WTC11 (cell line): ENCODE data around the gene COPS4. TPM values are rescaled to one million over a fixed set of nuclear protein-coding genes. Genes with fewer than 3 reads are reported as not detected.
A peak's percentile ranks its signal among the peaks of the same experiment; 100 is the strongest.

Experiments
- CREM ChIP-seq: sonication (generic); formaldehyde crosslinking; IDR thresholded peaks from 2 replicates; pipeline ENCODE4 v1.8.1; 2022; ENCODE audit warnings: mild to moderate bottlenecking, missing genetic modification reagents, moderate library complexity
- HMGA2 ChIP-seq: fragments of 250-450 bp; sonication (Bioruptor Pico); IDR thresholded peaks from 2 replicates; pipeline ENCODE4 v1.4.0; 2021; ENCODE audit warnings: mild to moderate bottlenecking, moderate library complexity
- MLX ChIP-seq: sonication (generic); formaldehyde crosslinking; IDR thresholded peaks from 2 replicates; pipeline ENCODE4 v1.8.1; 2023; ENCODE audit warnings: mild to moderate bottlenecking, missing genetic modification reagents, moderate library complexity
- NR3C1 ChIP-seq: sonication (generic); formaldehyde crosslinking; conservative IDR thresholded peaks from 2 replicates; pipeline ENCODE4 v1.8.1; 2023; ENCODE audit warnings: low read depth, mild to moderate bottlenecking, missing genetic modification reagents
- RORB ChIP-seq: fragments of 250-450 bp; sonication (Bioruptor Pico); IDR thresholded peaks from 2 replicates; pipeline ENCODE4 v1.9.0; 2021; ENCODE audit warnings: mild to moderate bottlenecking
- ZNF512 ChIP-seq: sonication (generic); formaldehyde crosslinking; IDR thresholded peaks from 2 replicates; pipeline ENCODE4 v1.8.1; 2022; ENCODE audit warnings: missing genetic modification reagents, borderline replicate concordance
- ZNF532 ChIP-seq: fragments of 250-450 bp; sonication (Bioruptor Pico); IDR thresholded peaks from 2 replicates; pipeline ENCODE4 v1.9.0; 2021; ENCODE audit warnings: mild to moderate bottlenecking, borderline replicate concordance
- total RNA-seq: library from RNA; stranded (reverse); gene quantifications from 3 replicates; pipeline ENCODE4 v1.2.3, GENCODE V29; 2021
- TF ChIP-seq, protein P1 (sequence below): sonication (generic); formaldehyde crosslinking; IDR thresholded peaks from 2 replicates; pipeline ENCODE4 v1.8.1; 2022; ENCODE audit warnings: low read depth, missing genetic modification reagents, borderline replicate concordance
- TF ChIP-seq, protein P2 (sequence below): sonication (generic); formaldehyde crosslinking; IDR thresholded peaks from 2 replicates; pipeline ENCODE4 v1.8.1; 2023; ENCODE audit warnings: mild to moderate bottlenecking, missing genetic modification reagents, moderate library complexity
- TF ChIP-seq, protein P3 (sequence below): sonication (generic); formaldehyde crosslinking; IDR thresholded peaks from 2 replicates; pipeline ENCODE4 v1.8.0; 2022; ENCODE audit warnings: mild to moderate bottlenecking, missing genetic modification reagents
- TF ChIP-seq, protein P4 (sequence below): sonication (generic); formaldehyde crosslinking; IDR thresholded peaks from 2 replicates; pipeline ENCODE4 v1.8.0; 2022; ENCODE audit warnings: mild to moderate bottlenecking, missing genetic modification reagents

COPS4 gene
- total RNA-seq, 1 experiment from 2014 or later: 30.9 TPM

DNA sequence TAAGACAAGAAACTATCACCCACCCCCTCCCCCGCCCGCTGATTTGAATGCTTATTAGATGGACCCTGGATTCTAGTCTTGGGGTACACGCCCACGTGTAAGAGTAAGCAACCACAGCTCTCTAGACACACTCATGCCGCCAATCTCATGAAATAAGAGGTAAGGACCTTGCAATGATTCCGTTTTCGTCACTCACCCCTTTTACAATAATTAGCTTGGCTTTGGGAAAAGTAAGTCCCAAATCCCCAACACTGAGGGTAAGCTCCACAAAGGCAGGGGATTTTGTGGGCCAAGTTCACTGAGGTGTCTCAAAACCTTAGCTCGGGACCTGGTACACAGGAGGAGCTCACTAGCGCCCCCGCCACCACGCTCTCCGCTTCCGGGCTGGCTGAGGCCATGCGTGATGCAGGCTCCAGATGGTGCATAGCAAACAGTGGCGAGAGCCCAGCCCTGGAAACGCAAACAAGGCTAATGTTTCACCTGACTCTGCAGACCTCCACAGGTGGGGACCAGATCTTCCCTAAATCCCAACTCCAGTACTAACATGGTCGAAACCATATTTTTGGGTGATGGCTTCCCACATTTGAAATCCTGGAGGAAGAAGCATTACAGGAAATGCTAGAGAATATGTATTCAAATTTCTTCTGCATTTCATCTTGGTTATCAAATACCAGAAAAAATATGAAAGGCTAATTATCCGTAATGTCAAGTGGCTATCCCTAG, 75.4 kb downstream of the COPS4 start (continued):
- TF ChIP-seq ZNF512 (CRISPR knock-in tag) (no peak), ZNF532 (CRISPR knock-in tag) (no peak), NR3C1 (no peak), RORB (CRISPR knock-in tag) (no peak), CREM (CRISPR knock-in tag) (no peak; the same call in 1 of the 2 replicates), HMGA2 (CRISPR knock-in tag) (no peak), MLX (CRISPR knock-in tag) (no peak)
- TF ChIP-seq, protein P1, sequence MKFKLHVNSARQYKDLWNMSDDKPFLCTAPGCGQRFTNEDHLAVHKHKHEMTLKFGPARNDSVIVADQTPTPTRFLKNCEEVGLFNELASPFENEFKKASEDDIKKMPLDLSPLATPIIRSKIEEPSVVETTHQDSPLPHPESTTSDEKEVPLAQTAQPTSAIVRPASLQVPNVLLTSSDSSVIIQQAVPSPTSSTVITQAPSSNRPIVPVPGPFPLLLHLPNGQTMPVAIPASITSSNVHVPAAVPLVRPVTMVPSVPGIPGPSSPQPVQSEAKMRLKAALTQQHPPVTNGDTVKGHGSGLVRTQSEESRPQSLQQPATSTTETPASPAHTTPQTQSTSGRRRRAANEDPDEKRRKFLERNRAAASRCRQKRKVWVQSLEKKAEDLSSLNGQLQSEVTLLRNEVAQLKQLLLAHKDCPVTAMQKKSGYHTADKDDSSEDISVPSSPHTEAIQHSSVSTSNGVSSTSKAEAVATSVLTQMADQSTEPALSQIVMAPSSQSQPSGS (CRISPR knock-in tag): no peak
- TF ChIP-seq, protein P2, sequence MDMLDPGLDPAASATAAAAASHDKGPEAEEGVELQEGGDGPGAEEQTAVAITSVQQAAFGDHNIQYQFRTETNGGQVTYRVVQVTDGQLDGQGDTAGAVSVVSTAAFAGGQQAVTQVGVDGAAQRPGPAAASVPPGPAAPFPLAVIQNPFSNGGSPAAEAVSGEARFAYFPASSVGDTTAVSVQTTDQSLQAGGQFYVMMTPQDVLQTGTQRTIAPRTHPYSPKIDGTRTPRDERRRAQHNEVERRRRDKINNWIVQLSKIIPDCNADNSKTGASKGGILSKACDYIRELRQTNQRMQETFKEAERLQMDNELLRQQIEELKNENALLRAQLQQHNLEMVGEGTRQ (CRISPR knock-in tag): no peak
- TF ChIP-seq, protein P3, sequence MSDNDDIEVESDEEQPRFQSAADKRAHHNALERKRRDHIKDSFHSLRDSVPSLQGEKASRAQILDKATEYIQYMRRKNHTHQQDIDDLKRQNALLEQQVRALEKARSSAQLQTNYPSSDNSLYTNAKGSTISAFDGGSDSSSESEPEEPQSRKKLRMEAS (CRISPR knock-in tag): peak; percentile 76; the same call in 1 of the 2 replicates
- TF ChIP-seq, protein P4, sequence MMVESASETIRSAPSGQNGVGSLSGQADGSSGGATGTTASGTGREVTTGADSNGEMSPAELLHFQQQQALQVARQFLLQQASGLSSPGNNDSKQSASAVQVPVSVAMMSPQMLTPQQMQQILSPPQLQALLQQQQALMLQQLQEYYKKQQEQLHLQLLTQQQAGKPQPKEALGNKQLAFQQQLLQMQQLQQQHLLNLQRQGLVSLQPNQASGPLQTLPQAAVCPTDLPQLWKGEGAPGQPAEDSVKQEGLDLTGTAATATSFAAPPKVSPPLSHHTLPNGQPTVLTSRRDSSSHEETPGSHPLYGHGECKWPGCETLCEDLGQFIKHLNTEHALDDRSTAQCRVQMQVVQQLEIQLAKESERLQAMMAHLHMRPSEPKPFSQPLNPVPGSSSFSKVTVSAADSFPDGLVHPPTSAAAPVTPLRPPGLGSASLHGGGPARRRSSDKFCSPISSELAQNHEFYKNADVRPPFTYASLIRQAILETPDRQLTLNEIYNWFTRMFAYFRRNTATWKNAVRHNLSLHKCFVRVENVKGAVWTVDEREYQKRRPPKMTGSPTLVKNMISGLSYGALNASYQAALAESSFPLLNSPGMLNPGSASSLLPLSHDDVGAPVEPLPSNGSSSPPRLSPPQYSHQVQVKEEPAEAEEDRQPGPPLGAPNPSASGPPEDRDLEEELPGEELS (CRISPR knock-in tag): no peak
